GM21526 (cell line): ENCODE results near the gene LIMK2.

Source experiments
- ATAC-seq: cut with Tn5 transposase; IDR thresholded peaks from one replicate; pipeline ENCODE4 v1.9.1; 2021; ENCODE audit warnings: moderate library complexity; ENCODE audit not compliant: unreplicated experiment, low FRiP score

LIMK2 gene

DNA sequence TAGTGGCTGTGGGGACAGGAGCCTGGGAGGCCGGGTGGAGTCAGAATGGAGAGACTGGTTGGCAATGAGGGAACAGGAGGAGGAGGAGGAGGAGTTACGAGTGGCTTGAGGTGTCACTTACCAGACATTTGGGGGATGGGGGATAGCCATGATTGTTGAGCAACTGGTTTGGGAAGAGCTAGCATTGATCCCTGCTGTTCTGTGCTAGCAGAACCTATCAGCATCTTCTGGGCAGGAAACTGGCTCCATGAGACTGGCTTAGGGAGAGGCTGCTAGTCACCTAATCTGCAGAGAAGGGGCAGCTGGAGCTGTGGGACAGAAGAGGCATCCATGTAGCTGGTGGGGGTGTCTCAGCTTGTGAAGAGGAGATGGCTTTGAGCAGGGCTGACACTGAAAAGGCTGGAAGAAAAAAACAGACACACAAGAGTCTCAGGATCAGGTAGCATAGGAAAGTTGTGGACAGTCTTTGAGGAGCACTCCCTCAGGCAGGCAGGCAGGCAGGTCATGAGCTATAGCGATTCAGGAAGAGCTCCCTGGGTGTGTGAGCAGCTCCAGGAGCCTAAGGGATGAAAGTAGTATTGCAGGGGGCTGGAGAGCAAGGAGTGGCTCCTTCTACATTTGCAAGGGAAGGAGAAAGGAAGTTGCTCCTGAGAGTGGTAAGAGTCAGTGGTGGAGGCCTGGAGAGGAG, 57.9 kb downstream of the LIMK2 start:
- no peak for ATAC-seq

- no peak for ATAC-seq
Measured at GRCh38 chr22:31271026-31271425, 58.9 kb downstream of the LIMK2 start.

DNA sequence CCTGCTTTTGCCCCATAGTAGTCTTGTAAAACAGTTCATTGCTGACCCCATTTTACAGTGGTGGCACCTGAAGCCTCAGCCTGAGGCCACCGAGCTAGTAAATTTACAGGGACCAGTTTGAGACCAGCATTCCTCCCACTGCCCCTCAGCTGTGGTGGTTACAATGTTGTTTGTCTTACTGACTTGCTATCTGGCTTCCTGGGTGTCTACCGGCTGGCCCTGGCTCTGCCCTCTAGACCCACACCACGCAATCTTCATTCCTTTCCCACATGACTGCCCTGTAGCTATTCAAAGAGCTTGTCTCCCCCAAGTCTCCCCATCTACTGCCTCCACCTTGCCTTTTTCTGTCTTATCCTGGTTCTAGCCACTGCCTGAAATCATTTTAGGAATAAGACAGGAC, 59.4 kb downstream of the LIMK2 start:
- ATAC-seq, result no peak

DNA sequence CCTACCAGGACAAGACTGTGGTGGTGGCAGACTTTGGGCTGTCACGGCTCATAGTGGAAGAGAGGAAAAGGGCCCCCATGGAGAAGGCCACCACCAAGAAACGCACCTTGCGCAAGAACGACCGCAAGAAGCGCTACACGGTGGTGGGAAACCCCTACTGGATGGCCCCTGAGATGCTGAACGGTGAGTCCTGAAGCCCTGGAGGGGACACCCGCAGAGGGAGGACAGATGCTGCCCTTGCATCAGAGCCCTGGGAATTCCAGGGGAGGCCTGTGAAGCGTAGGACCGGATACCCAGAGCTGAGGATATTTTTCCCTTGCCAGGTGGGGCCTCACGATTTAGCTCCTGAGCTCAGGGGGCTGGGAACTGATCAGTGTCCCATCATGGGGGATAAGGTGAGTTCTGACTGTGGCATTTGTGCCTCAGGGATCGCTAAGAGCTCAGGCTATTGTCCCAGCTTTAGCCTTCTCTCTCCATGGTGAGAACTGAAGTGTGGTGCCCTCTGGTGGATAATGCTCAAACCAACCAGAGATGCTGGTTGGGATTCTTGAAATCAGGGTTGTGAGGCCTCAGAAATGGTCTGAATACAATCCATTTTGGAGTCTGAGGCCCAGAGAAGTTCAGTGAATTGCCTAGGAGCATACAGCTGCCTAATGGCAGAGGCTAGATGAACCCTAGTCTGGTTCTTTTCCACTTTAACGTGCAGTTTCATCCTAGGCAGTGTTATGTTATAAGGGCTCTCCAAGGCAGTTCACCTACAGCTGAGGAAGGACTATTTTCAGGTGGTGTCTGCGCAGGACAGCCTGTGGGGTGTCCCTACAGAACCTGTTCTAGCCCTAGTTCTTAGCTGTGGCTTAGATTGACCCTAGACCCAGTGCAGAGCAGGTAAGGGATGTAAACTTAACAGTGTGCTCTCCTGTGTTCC, 60.7 kb downstream of the LIMK2 start:
- ATAC-seq, result no peak

- ATAC-seq, result no peak
Measured at GRCh38 chr22:31274017-31274416, 61.9 kb downstream of the LIMK2 start.

DNA sequence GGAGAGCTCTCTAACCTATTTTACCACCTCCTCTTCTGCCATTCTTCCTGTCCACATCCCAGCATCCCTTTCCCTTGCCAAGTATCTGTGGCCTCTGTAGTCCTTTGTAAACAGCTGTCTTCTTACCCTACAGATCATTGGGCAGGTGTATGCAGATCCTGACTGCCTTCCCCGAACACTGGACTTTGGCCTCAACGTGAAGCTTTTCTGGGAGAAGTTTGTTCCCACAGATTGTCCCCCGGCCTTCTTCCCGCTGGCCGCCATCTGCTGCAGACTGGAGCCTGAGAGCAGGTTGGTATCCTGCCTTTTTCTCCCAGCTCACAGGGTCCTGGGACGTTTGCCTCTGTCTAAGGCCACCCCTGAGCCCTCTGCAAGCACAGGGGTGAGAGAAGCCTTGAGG, 62.9 kb downstream of the LIMK2 start:
- no peak for ATAC-seq

GRCh38 chr22:31275576-31275975, 63.5 kb downstream of the LIMK2 start:
- no peak for ATAC-seq

DNA sequence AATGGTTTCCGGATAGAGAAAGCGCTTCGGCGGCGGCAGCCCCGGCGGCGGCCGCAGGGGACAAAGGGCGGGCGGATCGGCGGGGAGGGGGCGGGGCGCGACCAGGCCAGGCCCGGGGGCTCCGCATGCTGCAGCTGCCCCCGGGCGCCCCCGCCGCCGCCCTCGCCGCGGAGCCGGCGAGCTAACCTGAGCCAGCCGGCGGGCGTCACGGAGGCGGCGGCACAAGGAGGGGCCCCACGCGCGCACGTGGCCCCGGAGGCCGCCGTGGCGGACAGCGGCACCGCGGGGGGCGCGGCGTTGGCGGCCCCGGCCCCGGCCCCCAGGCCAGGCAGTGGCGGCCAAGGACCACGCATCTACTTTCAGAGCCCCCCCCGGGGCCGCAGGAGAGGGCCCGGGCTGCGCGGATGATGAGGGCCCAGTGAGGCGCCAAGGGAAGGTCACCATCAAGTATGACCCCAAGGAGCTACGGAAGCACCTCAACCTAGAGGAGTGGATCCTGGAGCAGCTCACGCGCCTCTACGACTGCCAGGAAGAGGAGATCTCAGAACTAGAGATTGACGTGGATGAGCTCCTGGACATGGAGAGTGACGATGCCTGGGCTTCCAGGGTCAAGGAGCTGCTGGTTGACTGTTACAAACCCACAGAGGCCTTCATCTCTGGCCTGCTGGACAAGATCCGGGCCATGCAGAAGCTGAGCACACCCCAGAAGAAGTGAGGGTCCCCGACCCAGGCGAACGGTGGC, 64.5 kb downstream of the LIMK2 start:
- ATAC-seq, result no peak

DNA sequence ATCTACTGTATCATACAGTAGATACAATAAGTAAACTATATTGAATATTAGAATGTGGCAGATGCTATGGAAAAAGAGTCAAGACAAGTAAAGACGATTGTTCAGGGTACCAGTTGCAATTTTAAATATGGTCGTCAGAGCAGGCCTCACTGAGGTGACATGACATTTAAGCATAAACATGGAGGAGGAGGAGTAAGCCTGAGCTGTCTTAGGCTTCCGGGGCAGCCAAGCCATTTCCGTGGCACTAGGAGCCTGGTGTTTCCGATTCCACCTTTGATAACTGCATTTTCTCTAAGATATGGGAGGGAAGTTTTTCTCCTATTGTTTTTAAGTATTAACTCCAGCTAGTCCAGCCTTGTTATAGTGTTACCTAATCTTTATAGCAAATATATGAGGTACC, 65.6 kb downstream of the LIMK2 start:
- no peak for ATAC-seq

DNA sequence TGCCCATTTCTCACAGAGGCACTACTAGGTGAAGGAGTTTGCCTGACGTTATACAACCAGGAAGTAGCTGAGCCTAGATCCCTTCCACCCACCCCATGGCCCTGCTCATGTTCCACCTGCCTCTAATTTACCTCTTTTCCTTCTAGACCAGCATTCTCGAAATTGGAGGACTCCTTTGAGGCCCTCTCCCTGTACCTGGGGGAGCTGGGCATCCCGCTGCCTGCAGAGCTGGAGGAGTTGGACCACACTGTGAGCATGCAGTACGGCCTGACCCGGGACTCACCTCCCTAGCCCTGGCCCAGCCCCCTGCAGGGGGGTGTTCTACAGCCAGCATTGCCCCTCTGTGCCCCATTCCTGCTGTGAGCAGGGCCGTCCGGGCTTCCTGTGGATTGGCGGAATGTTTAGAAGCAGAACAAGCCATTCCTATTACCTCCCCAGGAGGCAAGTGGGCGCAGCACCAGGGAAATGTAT, 66.1 kb downstream of the LIMK2 start:
- ATAC-seq, result no peak

GRCh38 chr22:31278626-31279326, 66.7 kb downstream of the LIMK2 start:
- no peak for ATAC-seq

- no peak for ATAC-seq
Measured at GRCh38 chr22:31279327-31279669, 67.2 kb downstream of the LIMK2 start.

DNA sequence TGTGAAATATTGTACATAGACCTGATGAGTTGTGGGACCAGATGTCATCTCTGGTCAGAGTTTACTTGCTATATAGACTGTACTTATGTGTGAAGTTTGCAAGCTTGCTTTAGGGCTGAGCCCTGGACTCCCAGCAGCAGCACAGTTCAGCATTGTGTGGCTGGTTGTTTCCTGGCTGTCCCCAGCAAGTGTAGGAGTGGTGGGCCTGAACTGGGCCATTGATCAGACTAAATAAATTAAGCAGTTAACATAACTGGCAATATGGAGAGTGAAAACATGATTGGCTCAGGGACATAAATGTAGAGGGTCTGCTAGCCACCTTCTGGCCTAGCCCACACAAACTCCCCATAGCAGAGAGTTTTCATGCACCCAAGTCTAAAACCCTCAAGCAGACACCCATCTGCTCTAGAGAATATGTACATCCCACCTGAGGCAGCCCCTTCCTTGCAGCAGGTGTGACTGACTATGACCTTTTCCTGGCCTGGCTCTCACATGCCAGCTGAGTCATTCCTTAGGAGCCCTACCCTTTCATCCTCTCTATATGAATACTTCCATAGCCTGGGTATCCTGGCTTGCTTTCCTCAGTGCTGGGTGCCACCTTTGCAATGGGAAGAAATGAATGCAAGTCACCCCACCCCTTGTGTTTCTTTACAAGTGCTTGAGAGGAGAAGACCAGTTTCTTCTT, 67.9 kb downstream of the LIMK2 start:
- no peak for ATAC-seq

- ATAC-seq, result no peak
Measured at GRCh38 chr22:31281733-31282132, 69.6 kb downstream of the LIMK2 start.

- no peak for ATAC-seq
Measured at GRCh38 chr22:31282748-31283468, 70.8 kb downstream of the LIMK2 start.

DNA sequence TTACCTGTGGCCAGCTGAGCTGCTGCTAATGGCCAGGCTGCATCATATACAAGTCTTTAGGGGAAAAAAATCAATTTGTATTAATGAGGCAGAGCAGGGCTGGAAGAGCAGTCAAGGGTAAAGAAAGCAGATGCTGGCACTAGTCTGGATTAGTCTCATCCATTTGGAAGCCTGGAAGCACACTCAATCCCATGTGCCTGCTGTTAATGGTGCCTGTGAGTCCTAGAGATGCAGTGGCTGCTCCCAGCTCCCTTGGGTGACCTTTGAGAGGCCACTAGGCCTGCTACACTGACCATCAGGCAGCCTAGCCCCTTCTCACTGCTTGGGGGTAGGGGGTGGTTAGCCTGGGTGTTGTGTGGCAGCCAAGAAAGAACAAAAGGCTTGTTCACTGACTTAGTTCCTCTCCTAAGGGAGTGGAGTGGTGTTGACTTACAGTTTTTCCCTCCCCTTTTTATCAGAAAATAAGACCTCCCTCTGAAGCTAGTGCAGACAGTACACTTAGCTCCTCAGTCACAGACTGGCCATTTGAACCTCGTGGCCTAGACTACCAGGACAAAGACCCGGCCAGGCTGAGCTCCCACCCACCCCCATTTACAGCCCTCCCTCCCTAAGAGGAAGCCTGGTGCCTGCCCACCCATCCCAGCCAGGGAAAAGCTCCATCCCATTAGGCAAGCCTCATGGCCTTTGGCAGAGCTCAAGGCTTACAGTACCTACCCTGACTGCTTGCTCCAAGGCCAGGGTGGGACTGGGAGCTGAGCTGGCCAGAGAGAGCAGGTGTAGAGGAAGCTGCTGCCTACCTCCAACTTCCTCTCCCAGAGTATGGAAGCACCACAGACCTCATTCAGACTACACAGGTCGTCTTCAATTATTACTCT, 72.4 kb downstream of the LIMK2 start:
- no peak for ATAC-seq

DNA sequence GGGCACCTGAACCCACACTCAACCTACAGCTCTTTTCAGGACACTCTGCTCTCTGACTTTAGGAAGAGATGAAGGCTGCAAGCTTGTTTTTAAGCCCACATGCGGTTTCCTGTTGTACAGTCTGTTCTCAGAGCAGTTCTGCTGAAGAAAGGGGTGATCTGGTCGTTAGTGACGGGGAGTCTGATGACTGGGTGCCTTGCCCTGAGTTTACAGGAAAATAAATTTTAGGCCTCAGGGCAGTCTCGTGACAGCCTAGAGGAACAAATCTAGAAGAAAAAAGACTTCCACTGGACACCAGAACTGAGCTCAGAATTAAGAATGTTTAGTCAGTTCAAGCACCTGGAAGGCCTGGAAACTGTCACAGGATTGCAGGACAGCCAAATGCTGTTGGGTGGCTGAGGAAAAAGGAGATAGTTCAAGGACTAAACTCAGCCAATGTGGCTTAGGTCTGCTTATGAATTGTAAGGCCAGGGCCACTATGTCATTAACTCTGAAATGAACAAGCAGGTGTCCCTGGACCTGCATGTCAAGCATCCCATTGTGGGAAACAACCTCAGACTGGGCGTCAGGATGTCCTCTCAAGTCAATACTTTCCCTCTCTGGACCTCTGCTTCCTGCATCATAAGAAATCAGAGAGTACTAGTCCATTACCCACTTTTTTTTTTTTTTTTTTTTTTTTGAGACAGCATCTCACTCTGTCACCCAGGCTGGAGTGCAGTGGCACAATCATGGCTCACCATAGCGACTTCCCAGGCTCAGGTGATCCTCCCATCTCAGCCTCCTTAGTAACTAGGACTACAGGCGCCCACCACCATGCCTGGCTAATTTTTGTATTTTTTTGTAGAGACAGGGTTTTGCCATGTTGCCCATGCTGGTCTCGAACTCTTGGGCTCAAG, 74.5 kb downstream of the LIMK2 start:
- no peak for ATAC-seq
